GM23338 (cell line): ENCODE data around the gene SIGLEC7.

Experiments
- CREB1 ChIP-seq: fragments of 250-450 bp; sonication (Bioruptor Pico); IDR thresholded peaks from 2 replicates; pipeline ENCODE4 v1.5.0; 2020; ENCODE audit warnings: low read depth, mild to moderate bottlenecking, moderate library complexity
- CTCF ChIP-seq, 2 experiments: fragments of 200-600 bp in 1 of 2; sonication (generic) in 1 of 2; conservative IDR thresholded peaks; 2 replicates each; pipeline versions ENCODE4 v1.5.1 to v1.6.1; 2016 to 2017; ENCODE audit warnings: antibody characterized with exemption in 2 of 2, low read depth in 2 of 2, mild to moderate bottlenecking in 2 of 2, moderate library complexity in 1 of 2
- ETS1 ChIP-seq: IDR thresholded peaks from 2 replicates; pipeline ENCODE4 v1.6.1; 2016; ENCODE audit warnings: antibody characterized with exemption
- EZH2 ChIP-seq: fragments of 200-600 bp; sonication (generic); IDR thresholded peaks from one replicate; pipeline ENCODE4 v1.8.0; 2017; ENCODE audit warnings: antibody characterized with exemption, mild to moderate bottlenecking, low read depth; ENCODE audit not compliant: unreplicated experiment
- EZH2phosphoT487 ChIP-seq: fragments of 200-600 bp; sonication (generic); IDR thresholded peaks from one replicate; pipeline ENCODE4 v1.8.1; 2018; ENCODE audit warnings: antibody characterized with exemption; ENCODE audit not compliant: unreplicated experiment
- JUNB ChIP-seq: IDR thresholded peaks from one replicate; pipeline ENCODE4 v1.6.1; 2016; ENCODE audit warnings: antibody characterized with exemption; ENCODE audit not compliant: unreplicated experiment
- NANOG ChIP-seq: IDR thresholded peaks from 2 replicates; pipeline ENCODE4 v1.6.1; 2016; ENCODE audit warnings: antibody characterized with exemption, borderline replicate concordance
- POLR2AphosphoS5 ChIP-seq: IDR thresholded peaks from 2 replicates; pipeline ENCODE4 v1.6.1; 2016; ENCODE audit warnings: antibody characterized with exemption, low read depth
- REST ChIP-seq: IDR thresholded peaks from one replicate; pipeline ENCODE4 v1.6.1; 2018; ENCODE audit warnings: antibody characterized with exemption; ENCODE audit not compliant: unreplicated experiment
- ZNF114 ChIP-seq: fragments of 250-450 bp; sonication (Bioruptor Pico); IDR thresholded peaks from 2 replicates; pipeline ENCODE4 v1.5.0; 2020; ENCODE audit warnings: mild to moderate bottlenecking, moderate library complexity
- ZNF331 ChIP-seq: fragments of 250-450 bp; sonication (Bioruptor Pico); IDR thresholded peaks from 2 replicates; pipeline ENCODE4 v1.5.0; 2020; ENCODE audit warnings: low read depth, mild to moderate bottlenecking, moderate library complexity

- TF ChIP-seq CREB1 (CRISPR knock-in tag) (no peak), CTCF (conservative IDR thresholded peaks at IDR 0.05; ENCODE audit: low read depth in 2 of 2) (no peak), REST (no peak), JUNB (no peak), EZH2 (no peak), POLR2AphosphoS5 (no peak), EZH2phosphoT487 (no peak), ZNF114 (CRISPR knock-in tag) (no peak), ETS1 (no peak), ZNF331 (CRISPR knock-in tag) (no peak), NANOG (no peak)
Measured at GRCh38 chr19:51198641-51199040, 56.5 kb downstream of the SIGLEC7 start.
